PFSK-1 (cell line): ENCODE results near the gene PPP2R1B.
A peak's percentile ranks its signal among the peaks of the same experiment; 100 is the strongest.

Experiments used
- FOXP2 ChIP-seq: optimal IDR thresholded peaks from 2 replicates; pipeline ENCODE3; 2011; ENCODE audit warnings: borderline replicate concordance, control low read depth, inconsistent platforms; ENCODE audit not compliant: insufficient read depth; ENCODE audit errors: extremely low read length, extremely low read depth
- POLR2AphosphoS5 ChIP-seq: IDR thresholded peaks from 2 replicates; pipeline ENCODE4 v1.6.1; 2012; ENCODE audit warnings: low read depth, mild to moderate bottlenecking, control low read depth, low read length, moderate library complexity
- REST ChIP-seq, 2 experiments: IDR thresholded peaks; 2 replicates each; pipeline versions ENCODE4 v1.6.1 to v1.8.0; 2011 to 2012; ENCODE audit warnings: low read depth in 2 of 2, low read length in 2 of 2, control low read depth in 1 of 2, inconsistent platforms in 1 of 2, mild to moderate bottlenecking in 1 of 2, moderate library complexity in 1 of 2; ENCODE audit not compliant: insufficient read depth in 1 of 2
- SIN3A ChIP-seq: IDR thresholded peaks from 2 replicates; pipeline ENCODE4 v1.6.1; 2012; ENCODE audit warnings: mild to moderate bottlenecking, low read length, moderate library complexity, borderline replicate concordance; ENCODE audit not compliant: insufficient read depth
- TAF1 ChIP-seq: IDR thresholded peaks from 2 replicates; pipeline ENCODE4 v1.6.1; 2012; ENCODE audit warnings: low read length, control low read depth, borderline replicate concordance; ENCODE audit not compliant: insufficient read depth

Gene PPP2R1B

GRCh38 chr11:111798279-111798678 lies 32.1 kb upstream of the PPP2R1B start:
- TF ChIP-seq REST (IDR thresholded peaks at IDR 0.05; ENCODE audit: insufficient read depth in 1 of 2, low read depth in 2 of 2, low read length in 2 of 2) (no peak), TAF1 (no peak), POLR2AphosphoS5 (no peak), FOXP2 (no peak), SIN3A (no peak)

- no peak for TF ChIP-seq TAF1
- TF ChIP-seq REST (IDR thresholded peaks at IDR 0.05; ENCODE audit: insufficient read depth in 1 of 2, low read depth in 2 of 2, low read length in 2 of 2) = no peak
- 0 out of 2 replicates have a peak, but pooled peaks have one; percentile 25 for TF ChIP-seq POLR2AphosphoS5
- TF ChIP-seq FOXP2 = no peak
- 0 out of 2 replicates have a peak, but pooled peaks have one; percentile 29 for TF ChIP-seq SIN3A
These were observed 31.0 kb upstream of the PPP2R1B start for GRCh38 chr11:111797145-111797581.

- TF ChIP-seq TAF1 (no peak), POLR2AphosphoS5 (no peak), FOXP2 (no peak), REST (IDR thresholded peaks at IDR 0.05; ENCODE audit: insufficient read depth in 1 of 2, low read depth in 2 of 2, low read length in 2 of 2) (no peak), SIN3A (no peak)
These were observed 30.5 kb upstream of the PPP2R1B start for GRCh38 chr11:111796696-111797095.

GRCh38 chr11:111795334-111795985 lies 29.3 kb upstream of the PPP2R1B start:
- TF ChIP-seq TAF1 (no peak), FOXP2 (no peak), REST (IDR thresholded peaks at IDR 0.05; ENCODE audit: insufficient read depth in 1 of 2, low read depth in 2 of 2, low read length in 2 of 2) (no peak), SIN3A (no peak), POLR2AphosphoS5 (no peak)

GRCh38 chr11:111793863-111794262 lies 27.7 kb upstream of the PPP2R1B start:
- TF ChIP-seq SIN3A = peak; percentile 85; the same call in 1 of the 2 replicates
- peak; percentile 43; the same call in 1 of the 2 replicates for TF ChIP-seq POLR2AphosphoS5
- TF ChIP-seq REST (IDR thresholded peaks at IDR 0.05; ENCODE audit: insufficient read depth in 1 of 2, low read depth in 2 of 2, low read length in 2 of 2) = peak in 1 of 2 experiments; percentile 79; a peak in 2 of 4 replicates
- no peak for TF ChIP-seq FOXP2
- peak; percentile 54; the same call in 1 of the 2 replicates for TF ChIP-seq TAF1
